Thymus (tissue), 11 donors: ENCODE measurements around the gene MITF. TPM values are rescaled to one million over a fixed set of nuclear protein-coding genes. Genes with fewer than 3 reads are reported as not detected.
"Not testable (repeated sequence)": the region's sequence is repeated elsewhere in the genome, so short reads cannot be mapped to it uniquely, and the experiment has no call there.

Source experiments
- DNase-seq, 9 donors: peaks; one replicate each; pipeline ENCODE4 v3.0.0-alpha.2; 2013; ENCODE audit warnings: low spot score in 9 of 9, low read depth in 6 of 9, missing footprints in 1 of 9
- H3K27ac ChIP-seq, 2 donors: one replicate each; pipeline ENCODE4 v1.5.1; 2013; ENCODE audit warnings: control low read depth in 1 of 2, low read depth in 1 of 2, low read length in 1 of 2, mild to moderate bottlenecking in 1 of 2, moderate library complexity in 1 of 2
- H3K27me3 ChIP-seq, 2 donors: one replicate each; pipeline ENCODE4 v1.5.1; 2013; ENCODE audit warnings: low read length in 1 of 2; ENCODE audit not compliant: control insufficient read depth in 2 of 2, insufficient read depth in 1 of 2
- H3K36me3 ChIP-seq, 2 donors: one replicate each; pipeline ENCODE4 v1.5.1; 2013; ENCODE audit warnings: low read length in 1 of 2, mild to moderate bottlenecking in 1 of 2, moderate library complexity in 1 of 2; ENCODE audit not compliant: control insufficient read depth in 2 of 2, insufficient read depth in 2 of 2
- H3K4me1 ChIP-seq, 2 donors: one replicate each; pipeline ENCODE4 v1.5.1; 2013; ENCODE audit warnings: low read length in 2 of 2; ENCODE audit not compliant: control insufficient read depth in 2 of 2, insufficient read depth in 2 of 2
- H3K4me3 ChIP-seq, 2 donors: one replicate each; pipeline ENCODE4 v1.5.1; 2013; ENCODE audit warnings: low read length in 2 of 2, control low read depth in 1 of 2, mild to moderate bottlenecking in 1 of 2
- H3K9me3 ChIP-seq, 2 donors: one replicate each; pipeline ENCODE4 v1.5.1; 2013; ENCODE audit warnings: low read length in 1 of 2, mild to moderate bottlenecking in 1 of 2; ENCODE audit not compliant: control insufficient read depth in 2 of 2, insufficient read depth in 1 of 2
- WGBS: extraction: QIAGEN DNeasy Blood & Tissue Kit; methylation state at CpG from one replicate; pipeline ENCODE4 v1.1.7; 2013; 5-methylcytosine and 5-hydroxymethylcytosine counted together
- polyA plus RNA-seq: library from polyadenylated mRNA; stranded (reverse); fragments of 200-250 nt; gene quantifications from one replicate; pipeline ENCODE4 v1.2.3, GENCODE V29; 2013
- total RNA-seq: library from RNA; stranded (reverse); fragments of 120-200 nt; gene quantifications from one replicate; pipeline ENCODE4 v1.2.4, GENCODE V29; 2013
- donor health status: healthy.

The MITF gene
- total and polyA plus RNA-seq, 2 donors, result 3.2 to 4.8 TPM

GRCh38 chr3:69892706-69893105 is 153.4 kb downstream of the MITF start:
- 95% methylated on average over 4 of the region's 4 CpGs for WGBS
- Histone ChIP-seq H3K4me1 (no peaks in the 10 kb centered on the region), H3K27ac (no peak overlapping the region), H3K4me3 (no peak overlapping the region), H3K9me3 (no peaks in the 10 kb centered on the region), H3K27me3 (no peaks in the 10 kb centered on the region), H3K36me3 (no peaks in the 10 kb centered on the region)
- no peak for DNase-seq

GRCh38 chr3:69893274-69893673 is 154.0 kb downstream of the MITF start:
- no peaks in the 10 kb centered on the region for H3K9me3 ChIP-seq
- H3K36me3 ChIP-seq, result no peaks in the 10 kb centered on the region
- DNase-seq, result no peak
- H3K27ac ChIP-seq, result no peak overlapping the region
- 86% methylated on average over 4 of the region's 4 CpGs for WGBS
- no peaks in the 10 kb centered on the region for H3K27me3 ChIP-seq
- H3K4me1 ChIP-seq, result no peaks in the 10 kb centered on the region
- H3K4me3 ChIP-seq, result no peak overlapping the region

- no peak overlapping the region for H3K27ac ChIP-seq
- DNase-seq, result no peak
- no peaks in the 10 kb centered on the region for H3K9me3 ChIP-seq
- H3K27me3 ChIP-seq, result no peaks in the 10 kb centered on the region
- H3K4me1 ChIP-seq, result no peaks in the 10 kb centered on the region
- no peaks in the 10 kb centered on the region for H3K36me3 ChIP-seq
- 91% methylated on average over 1 of the region's 1 CpG for WGBS
- no peak overlapping the region for H3K4me3 ChIP-seq
Measured at GRCh38 chr3:69896095-69896494, 156.8 kb downstream of the MITF start.

- WGBS, result 91% methylated on average over 1 of the region's 1 CpG
- Histone ChIP-seq H3K36me3 (no peaks in the 10 kb centered on the region), H3K4me3 (no peak overlapping the region), H3K4me1 (no peaks in the 10 kb centered on the region), H3K27me3 (no peaks in the 10 kb centered on the region), H3K9me3 (no peaks in the 10 kb centered on the region), H3K27ac (no peak overlapping the region)
- DNase-seq, result no peak
Measured at GRCh38 chr3:69900331-69900730, 161.1 kb downstream of the MITF start.

GRCh38 chr3:69901802-69902201 is 162.5 kb downstream of the MITF start:
- WGBS, result 100% methylated on average over 1 of the region's 1 CpG
- Histone ChIP-seq H3K36me3 (no peaks in the 10 kb centered on the region), H3K27ac (no peak overlapping the region), H3K9me3 (no peaks in the 10 kb centered on the region), H3K4me1 (no peaks in the 10 kb centered on the region), H3K4me3 (no peak overlapping the region), H3K27me3 (no peaks in the 10 kb centered on the region)
- DNase-seq, result no peak

GRCh38 chr3:69902386-69902785 is 163.1 kb downstream of the MITF start:
- WGBS, result 99% methylated on average over 1 of the region's 1 CpG
- H3K9me3 ChIP-seq, result no peaks in the 10 kb centered on the region
- H3K4me1 ChIP-seq, result no peaks in the 10 kb centered on the region
- H3K4me3 ChIP-seq, result no peak overlapping the region
- no peaks in the 10 kb centered on the region for H3K27me3 ChIP-seq
- no peaks in the 10 kb centered on the region for H3K36me3 ChIP-seq
- no peak for DNase-seq
- no peak overlapping the region for H3K27ac ChIP-seq

- H3K9me3 ChIP-seq, result peaks cover 0 to 8% of the 10 kb centered on the region in 2 donors
- DNase-seq, result no peak
- no peak overlapping the region for H3K4me3 ChIP-seq
- 97% methylated on average over 2 of the region's 2 CpGs for WGBS
- H3K27ac ChIP-seq, result no peak overlapping the region
- no peaks in the 10 kb centered on the region for H3K27me3 ChIP-seq
- H3K36me3 ChIP-seq, result no peaks in the 10 kb centered on the region
- no peaks in the 10 kb centered on the region for H3K4me1 ChIP-seq
Measured at GRCh38 chr3:69906351-69906966, 167.2 kb downstream of the MITF start.

GRCh38 chr3:69907554-69907953 is 168.3 kb downstream of the MITF start:
- Histone ChIP-seq H3K36me3 (no peaks in the 10 kb centered on the region), H3K27me3 (no peaks in the 10 kb centered on the region), H3K27ac (no peak overlapping the region), H3K4me1 (no peaks in the 10 kb centered on the region), H3K9me3 (peaks cover 0 to 8% of the 10 kb centered on the region in 2 donors), H3K4me3 (no peak overlapping the region)
- WGBS, result 97% methylated on average over 1 of the region's 1 CpG
- no peak for DNase-seq

- H3K4me1 ChIP-seq, H3K36me3 ChIP-seq, H3K27ac ChIP-seq, DNase-seq, H3K27me3 ChIP-seq, H3K9me3 ChIP-seq, H3K4me3 ChIP-seq: not testable (repeated sequence)
Measured at GRCh38 chr3:69909859-69910258, 170.6 kb downstream of the MITF start.

- peaks cover 0 to 8% of the 10 kb centered on the region in 2 donors for H3K9me3 ChIP-seq
- no peaks in the 10 kb centered on the region for H3K27me3 ChIP-seq
- no peaks in the 10 kb centered on the region for H3K36me3 ChIP-seq
- no peak for DNase-seq
- no peak overlapping the region for H3K27ac ChIP-seq
- 96% methylated on average over 3 of the region's 3 CpGs for WGBS
- no peak overlapping the region for H3K4me3 ChIP-seq
- H3K4me1 ChIP-seq, result no peaks in the 10 kb centered on the region
Measured at GRCh38 chr3:69913422-69913821, 174.2 kb downstream of the MITF start.
